Measurements from ENCODE around the gene LGR6. TPM values are rescaled to one million over a fixed set of nuclear protein-coding genes. Genes with fewer than 3 reads are reported as not detected.

Gene LGR6
- total and polyA plus RNA-seq, 2 of the 8 experiments (the other 6 are each of a cell fraction or from before 2014, with no cell fraction given) = 0.50 to 1.0 TPM

DNA sequence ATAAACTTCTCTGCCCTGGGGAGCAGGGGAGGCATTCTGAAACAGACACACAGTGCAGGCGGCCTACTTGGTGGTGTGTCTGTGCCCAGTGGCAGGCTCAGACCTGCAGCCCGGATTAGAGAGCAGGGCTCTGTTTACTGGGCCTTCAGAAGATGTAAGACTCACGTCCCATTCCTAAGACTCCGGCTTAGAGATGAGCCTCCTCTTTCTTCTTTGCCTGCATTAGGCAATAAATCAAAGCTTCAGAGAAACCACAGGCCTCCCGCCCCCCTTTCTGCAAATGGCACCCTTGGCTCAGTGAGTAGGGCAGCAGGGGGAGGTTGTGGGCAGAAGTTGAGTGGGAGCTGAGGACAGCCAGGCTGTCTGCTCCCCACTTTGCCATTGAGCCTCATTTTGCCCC is 35.8 kb downstream of the LGR6 start:
- 81% methylated on average over 5 of the region's 5 CpGs; no CpG with 5 or more reads in 1 of the 2 experiments for WGBS, 2 experiments (ENCODE audit: extremely low coverage in 1 of 2, insufficient coverage in 1 of 2, insufficient read length in 1 of 2, insufficient replicate concordance in 2 of 2, low coverage in 1 of 2, low lambda C conversion rate in 2 of 2, missing lambda C conversion rate in 1 of 2)
- Histone ChIP-seq H3K23ac (ENCODE audit: insufficient read length) (no peak overlapping the region), H2AFZ (ENCODE audit: low read length) (no peak overlapping the region), H3K27ac (ENCODE audit: low read depth, low read length) (no peak overlapping the region), H2AK5ac (ENCODE audit: low read depth, low read length) (no peak overlapping the region), H2BK120ac (replicated peaks; ENCODE audit: low read depth, low read length) (no peak overlapping the region), H3K79me2 (ENCODE audit: control insufficient read depth in 1 of 2, insufficient read depth in 2 of 2, low read length in 2 of 2) (no peaks in the 10 kb centered on the region), H2BK5ac (ENCODE audit: low read depth, low read length) (no peak overlapping the region), H4K5ac (ENCODE audit: insufficient read length, low read depth, low read length) (no peak overlapping the region), H4K20me1 (replicated peaks in 1 of 2; ENCODE audit: control insufficient read depth in 1 of 2, insufficient read depth in 2 of 2, low read length in 2 of 2) (no peaks in the 10 kb centered on the region), H3K14ac (ENCODE audit: insufficient read length) (no peak overlapping the region), H3K79me1 (ENCODE audit: low read depth, low read length) (no peaks in the 10 kb centered on the region), H4K8ac (ENCODE audit: extremely low read depth, insufficient read depth, low read length) (no peak overlapping the region), H3K4me1 (replicated peaks in 1 of 4; ENCODE audit: control insufficient read depth in 3 of 4, insufficient read depth in 4 of 4, low read length in 3 of 4) (no peaks in the 10 kb centered on the region), H4K91ac (replicated peaks; ENCODE audit: insufficient read length, low read length) (no peak overlapping the region), H3K27me3 (replicated peaks in 1 of 4; ENCODE audit: control insufficient read depth in 3 of 4, extremely low read depth in 1 of 4, insufficient read depth in 3 of 4, low read length in 3 of 4) (no peaks in the 10 kb centered on the region; a peak in 1 of 7 replicates), H2BK12ac (ENCODE audit: low read depth, low read length) (no peak overlapping the region), H3K56ac (replicated peaks; ENCODE audit: insufficient read length, low read depth, low read length) (no peak overlapping the region), H3K4ac (replicated peaks; ENCODE audit: insufficient read length, low read depth, low read length) (no peak overlapping the region), H3K4me2 (ENCODE audit: insufficient read depth in 1 of 2, low read depth in 2 of 2, low read length in 2 of 2) (no peak overlapping the region), H3K23me2 (ENCODE audit: low read depth, low read length) (no peaks in the 10 kb centered on the region), H3K36me3 (ENCODE audit: control insufficient read depth in 2 of 4, insufficient read depth in 4 of 4, low read length in 3 of 4) (no peaks in the 10 kb centered on the region), H3K9ac (replicated peaks in 1 of 4; ENCODE audit: extremely low read depth in 1 of 4, low read depth in 3 of 4, low read length in 3 of 4) (no peak overlapping the region), H2BK20ac (ENCODE audit: low read length) (no peak overlapping the region), H3K18ac (ENCODE audit: extremely low read depth, low read length) (no peak overlapping the region), H3K4me3 (ENCODE audit: extremely low read depth in 1 of 4, insufficient read depth in 2 of 4, low read depth in 3 of 4, low read length in 4 of 4) (no peak overlapping the region), H3K9me3 (ENCODE audit: insufficient read depth in 2 of 2, low read depth in 1 of 2, low read length in 1 of 2) (no peaks in the 10 kb centered on the region), H2BK15ac (ENCODE audit: low read length) (no peak overlapping the region)
- TF ChIP-seq SIRT6 (IDR thresholded peaks at IDR 0.05; ENCODE audit: low read length) (no peak), POU5F1 (IDR thresholded peaks at IDR 0.05; ENCODE audit: low read depth, low read length) (no peak), CTCF (IDR thresholded peaks at IDR 0.05; ENCODE audit: control extremely low read depth in 1 of 3, insufficient read depth in 1 of 3, low read depth in 1 of 3, low read length in 3 of 3) (no peak), CBX8 (IDR thresholded peaks at IDR 0.05; ENCODE audit: borderline replicate concordance, low read depth, low read length) (no peak), CHD2 (IDR thresholded peaks at IDR 0.05; ENCODE audit: low read length) (no peak), TBP (IDR thresholded peaks at IDR 0.05; ENCODE audit: low read depth, low read length) (no peak), RAD21 (IDR thresholded peaks at IDR 0.05 in 1 of 2, conservative IDR thresholded peaks at IDR 0.05 in 1 of 2; ENCODE audit: low read depth in 2 of 2, low read length in 2 of 2) (no peak), USF2 (IDR thresholded peaks at IDR 0.05; ENCODE audit: low read length) (no peak), CEBPB (IDR thresholded peaks at IDR 0.05; ENCODE audit: low read depth, low read length) (no peak), KDM4A (IDR thresholded peaks at IDR 0.05; ENCODE audit: low read depth, low read length, severe bottlenecking) (no peak), HDAC6 (IDR thresholded peaks at IDR 0.05; ENCODE audit: low read depth, low read length) (no peak)
- ChIA-PET POLR2A (ENCODE audit: partially characterized antibody) (interaction anchor here (0.9 kb wide), 1 partner anchor 10 kb away, joined by 4 read pairs; no protein-coding TSS in a partner anchor), CTCF (ENCODE audit: partially characterized antibody) (interaction anchor here (0.7 to 11.3 kb wide), 3 partner anchors 11 to 36 kb away, joined by 4 to 150 read pairs (median 6); partner anchors contain the start of gene LGR6)
- no peak for FAIRE-seq
- no peak for DNase-seq (ENCODE audit: low read depth in 1 of 2, low spot score in 2 of 2)
